HUES64 (cell line): ENCODE measurements around the gene MRPS10.
"Not testable (repeated sequence)": the region's sequence is repeated elsewhere in the genome, so short reads cannot be mapped to it uniquely, and the experiment has no call there.

Experiments
- H3K27ac ChIP-seq: 2 replicates; pipeline ENCODE4 v1.7.0; 2013; ENCODE audit warnings: low read depth, low read length, inconsistent platforms
- H3K27me3 ChIP-seq: 2 replicates; pipeline ENCODE4 v1.6.1; 2013; ENCODE audit warnings: mild to moderate bottlenecking, low read length; ENCODE audit not compliant: insufficient read depth
- H3K36me3 ChIP-seq: 2 replicates; pipeline ENCODE4 v1.6.1; 2013; ENCODE audit warnings: mild to moderate bottlenecking, low read length; ENCODE audit not compliant: insufficient read depth
- H3K4me1 ChIP-seq: 2 replicates; pipeline ENCODE4 v1.6.1; 2013; ENCODE audit warnings: mild to moderate bottlenecking, low read length, moderate library complexity; ENCODE audit not compliant: insufficient read depth
- H3K4me3 ChIP-seq: 2 replicates; pipeline ENCODE4 v1.5.1; 2013; ENCODE audit warnings: mild to moderate bottlenecking, low read length, moderate library complexity
- H3K9ac ChIP-seq: 2 replicates; pipeline ENCODE4 v1.6.1; 2013; ENCODE audit warnings: mild to moderate bottlenecking, low read depth, low read length
- H3K9me3 ChIP-seq: 2 replicates; pipeline ENCODE4 v1.6.1; 2013; ENCODE audit warnings: low read depth, low read length; ENCODE audit not compliant: insufficient read depth
- WGBS: fragments of 150-250, 120-280 bp; methylation state at CpG from one replicate; pipeline ENCODE4 v1.1.7; 2013; ENCODE audit warnings: missing lambda C conversion rate; 5-methylcytosine and 5-hydroxymethylcytosine counted together

The MRPS10 gene

DNA sequence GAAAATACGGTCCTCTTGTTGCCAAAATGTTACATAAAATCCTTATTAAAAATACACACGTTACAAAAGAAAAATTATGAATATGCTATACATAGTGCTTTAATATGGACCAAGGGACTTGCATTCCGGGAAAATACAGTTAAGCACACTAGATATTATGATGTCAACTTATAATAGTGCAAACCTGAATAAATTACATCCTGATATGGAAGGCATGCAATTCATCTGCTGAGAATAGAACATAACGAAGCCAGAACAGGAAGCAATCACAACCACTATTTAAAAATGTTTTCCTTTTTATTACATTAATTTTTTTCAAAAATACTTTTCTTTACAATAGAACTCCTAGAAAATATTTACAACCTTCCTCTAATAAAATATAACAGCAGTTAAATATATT lies 7.8 kb upstream of the MRPS10 start:
- Histone ChIP-seq H3K4me1 (peaks cover 12% of the 10 kb centered on the region; the same call in 1 of the 2 replicates), H3K9ac (no peak overlapping the region), H3K27me3 (no peaks in the 10 kb centered on the region), H3K9me3 (no peaks in the 10 kb centered on the region), H3K36me3 (peaks cover 23% of the 10 kb centered on the region), H3K27ac (no peak overlapping the region), H3K4me3 (no peak overlapping the region)
- 100% methylated on average over 2 of the region's 4 CpGs for WGBS

DNA sequence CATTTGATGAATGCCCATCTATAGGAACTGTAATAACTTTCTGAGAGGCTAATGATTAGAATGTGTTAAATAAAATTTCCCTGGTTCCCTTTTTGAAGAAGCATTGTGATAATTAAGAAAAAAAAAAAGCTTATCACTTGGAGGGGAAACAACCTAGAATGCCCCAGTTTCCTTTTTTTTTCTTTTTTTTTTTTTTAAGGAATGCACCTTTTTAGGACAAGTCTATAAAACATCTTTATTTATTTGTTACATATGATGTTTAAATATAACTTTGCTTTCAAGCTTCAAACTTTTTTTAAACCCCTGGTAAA lies 7.3 kb upstream of the MRPS10 start:
- Histone ChIP-seq H3K27ac (no peak overlapping the region), H3K4me1 (peaks cover 12% of the 10 kb centered on the region; the same call in 1 of the 2 replicates), H3K4me3 (no peak overlapping the region)

DNA sequence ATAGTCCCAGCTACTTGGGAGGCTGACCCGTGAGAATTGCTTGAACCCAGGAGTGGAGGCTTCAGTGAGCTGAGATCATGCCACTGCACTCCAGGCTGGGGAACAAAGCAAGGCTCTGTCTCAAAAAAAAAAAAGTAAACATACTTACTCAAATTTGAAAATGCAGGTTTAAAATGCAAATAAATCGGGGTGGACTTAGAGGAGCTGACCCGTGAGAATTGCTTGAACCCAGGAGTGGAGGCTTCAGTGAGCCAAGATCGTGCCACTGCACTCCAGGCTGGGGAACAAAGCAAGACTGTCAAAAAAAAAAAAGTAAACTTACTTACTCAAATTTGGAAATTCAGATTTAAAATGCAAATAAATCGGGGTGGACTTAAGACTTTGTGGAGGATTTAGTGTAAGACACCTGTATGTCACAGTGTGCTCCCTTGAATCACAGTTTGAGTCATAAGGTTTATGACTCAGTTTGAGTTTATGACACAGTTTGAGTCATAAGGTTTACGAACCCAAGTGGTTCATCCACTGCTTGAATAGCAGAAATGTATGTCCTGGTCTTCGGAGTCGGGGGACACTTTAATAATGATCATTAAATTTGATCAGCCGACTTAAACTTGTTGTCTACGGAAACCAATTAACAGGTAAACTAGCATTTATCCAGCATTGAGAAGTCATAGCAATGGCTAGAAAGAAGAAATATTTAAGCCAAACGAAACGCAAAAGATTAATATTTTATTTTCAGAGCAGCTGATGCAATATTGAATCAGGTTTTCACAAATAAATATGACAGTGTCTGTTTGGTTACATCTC lies 6.8 kb upstream of the MRPS10 start:
- no peak overlapping the region for H3K27ac ChIP-seq
- no peaks in the 10 kb centered on the region for H3K27me3 ChIP-seq
- peaks cover 23% of the 10 kb centered on the region for H3K36me3 ChIP-seq
- H3K4me1 ChIP-seq = peaks cover 12% of the 10 kb centered on the region; the same call in 1 of the 2 replicates
- no peak overlapping the region for H3K9ac ChIP-seq
- WGBS = 91% methylated on average over 12 of the region's 12 CpGs
- no peak overlapping the region for H3K4me3 ChIP-seq
- no peaks in the 10 kb centered on the region for H3K9me3 ChIP-seq

More for the DNA sequence above, 7.3 kb upstream of the MRPS10 start:
- Histone ChIP-seq H3K9ac (no peak overlapping the region), H3K36me3 (peaks cover 23% of the 10 kb centered on the region), H3K27me3 (no peaks in the 10 kb centered on the region), H3K9me3 (no peaks in the 10 kb centered on the region)

DNA sequence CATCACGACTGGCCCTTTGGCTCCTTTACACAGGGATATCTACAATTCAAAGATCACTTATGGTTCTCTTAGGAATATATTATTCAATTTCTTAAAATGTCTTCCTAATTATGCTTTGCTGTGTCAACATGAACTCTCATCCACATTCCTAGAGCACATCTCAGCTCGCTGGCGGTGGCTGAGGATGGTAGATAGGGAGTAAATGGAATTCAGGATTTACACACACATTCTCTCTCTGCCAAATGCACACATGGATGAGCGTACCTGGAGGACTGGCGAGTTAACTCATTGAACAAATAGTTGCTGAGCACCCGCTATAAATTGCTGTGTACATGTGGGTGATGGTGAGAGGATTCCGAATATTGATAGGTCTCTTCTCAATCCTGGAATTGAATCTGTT lies 4.8 kb upstream of the MRPS10 start:
- H3K9ac ChIP-seq = no peak overlapping the region
- H3K27ac ChIP-seq = no peak overlapping the region
- 93% methylated on average over 5 of the region's 7 CpGs for WGBS

DNA sequence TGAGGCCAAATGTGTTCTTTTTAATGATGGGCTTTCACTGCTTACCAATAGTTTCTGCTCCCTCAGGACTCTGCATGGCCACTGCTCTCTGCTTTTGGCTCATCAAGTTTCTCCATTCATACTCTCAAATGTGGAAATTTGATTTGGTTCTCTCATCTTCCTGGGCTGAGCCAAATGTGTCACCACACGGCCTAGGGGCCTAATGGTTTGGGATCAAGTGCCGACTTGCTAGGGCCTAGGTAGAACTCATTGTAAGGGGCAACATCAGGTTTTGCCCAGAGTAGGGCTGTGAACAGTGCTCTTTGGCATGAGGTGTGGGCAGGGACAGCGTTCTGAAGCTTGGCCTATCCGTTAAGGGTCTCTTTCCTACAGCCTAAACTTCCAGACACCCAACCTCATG lies 3.9 kb upstream of the MRPS10 start:
- H3K27ac ChIP-seq = no peak overlapping the region
- H3K36me3 ChIP-seq = no peaks in the 10 kb centered on the region
- H3K4me1 ChIP-seq = peaks cover 5% of the 10 kb centered on the region; the same call in 1 of the 2 replicates
- no peaks in the 10 kb centered on the region for H3K9me3 ChIP-seq
- no peak overlapping the region for H3K9ac ChIP-seq
- H3K27me3 ChIP-seq = no peaks in the 10 kb centered on the region
- no peak overlapping the region for H3K4me3 ChIP-seq
- WGBS = 96% methylated on average over 4 of the region's 4 CpGs

More for the DNA sequence above, 4.8 kb upstream of the MRPS10 start:
- H3K27me3 ChIP-seq = no peaks in the 10 kb centered on the region
- peaks cover 12% of the 10 kb centered on the region; the same call in 1 of the 2 replicates for H3K4me1 ChIP-seq
- no peak overlapping the region for H3K4me3 ChIP-seq
- H3K9me3 ChIP-seq = no peaks in the 10 kb centered on the region
- peaks cover 4% of the 10 kb centered on the region for H3K36me3 ChIP-seq

DNA sequence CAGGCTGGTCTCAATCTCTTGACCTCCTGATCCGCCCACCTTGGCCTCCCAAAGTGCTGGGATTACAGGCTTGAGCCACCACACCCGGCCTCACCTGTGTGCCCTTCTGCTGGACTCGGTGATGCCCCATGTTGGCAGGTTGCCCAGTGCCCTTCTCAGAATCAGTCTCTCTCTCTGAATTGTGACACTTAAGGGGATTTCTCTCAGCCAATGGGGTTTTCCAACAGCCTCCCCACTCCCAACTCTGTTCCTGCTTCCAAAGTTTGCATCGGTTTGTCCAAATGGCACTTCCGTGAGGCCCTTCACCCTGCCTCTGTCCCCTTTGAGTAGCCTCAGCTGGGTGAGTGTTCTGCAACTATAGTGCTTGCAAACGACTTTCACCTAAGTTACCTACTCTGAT lies 3.1 kb upstream of the MRPS10 start:
- WGBS = 88% methylated on average over 6 of the region's 6 CpGs
- H3K9me3 ChIP-seq = no peaks in the 10 kb centered on the region
- H3K27ac ChIP-seq = no peak overlapping the region
- H3K27me3 ChIP-seq = no peaks in the 10 kb centered on the region
- no peaks in the 10 kb centered on the region for H3K36me3 ChIP-seq
- H3K4me1 ChIP-seq = no peaks in the 10 kb centered on the region
- no peak overlapping the region for H3K4me3 ChIP-seq
- H3K9ac ChIP-seq = no peak overlapping the region

DNA sequence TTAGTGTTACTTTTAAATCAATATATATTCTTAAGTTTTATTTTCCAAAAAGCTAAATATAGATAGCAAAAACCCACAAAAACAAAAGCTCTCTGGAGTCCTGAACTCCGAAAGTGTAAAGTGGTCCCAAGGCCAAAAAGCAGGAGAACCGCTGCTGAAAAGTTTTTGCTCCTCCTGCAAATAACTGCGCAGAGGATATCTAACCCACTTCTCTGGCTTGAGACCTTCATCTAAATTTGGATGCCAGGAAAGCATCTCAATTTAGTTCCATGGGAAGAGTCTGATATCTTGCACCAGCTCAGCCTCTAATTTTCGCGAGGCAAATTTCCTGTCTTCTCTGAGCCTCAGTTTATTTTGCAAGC lies 523 bp downstream of the MRPS10 start:
- peak overlapping the region; percentile 69 for H3K27ac ChIP-seq
- peak overlapping the region; percentile 73 for H3K4me3 ChIP-seq
- peaks cover 4% of the 10 kb centered on the region; the same call in 1 of the 2 replicates for H3K4me1 ChIP-seq
- peak overlapping the region; percentile 85 for H3K9ac ChIP-seq
- no peaks in the 10 kb centered on the region for H3K27me3 ChIP-seq
- WGBS = 16% methylated on average over 5 of the region's 5 CpGs
- peaks cover 21% of the 10 kb centered on the region for H3K36me3 ChIP-seq
- H3K9me3 ChIP-seq = no peaks in the 10 kb centered on the region

DNA sequence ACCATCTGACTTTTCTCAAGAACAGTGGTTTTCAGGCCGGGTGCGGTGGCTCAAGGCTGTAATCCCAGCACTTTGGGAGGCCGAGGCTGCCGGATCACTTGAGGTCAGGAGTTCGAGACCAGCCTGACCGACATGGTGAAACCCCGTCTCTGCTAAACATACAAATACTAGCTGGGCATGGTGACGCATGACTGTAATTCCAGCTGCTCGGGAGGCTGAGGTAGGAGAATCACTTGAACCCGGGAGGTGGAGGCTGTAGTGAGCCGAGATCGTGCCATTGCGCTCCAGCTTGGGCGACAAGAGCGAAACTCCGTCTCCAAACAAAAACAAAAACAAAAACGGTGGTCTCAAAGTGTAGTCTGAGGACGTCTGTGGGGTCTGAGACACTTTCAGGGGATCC lies 1.2 kb downstream of the MRPS10 start:
- H3K27ac ChIP-seq, H3K9ac ChIP-seq, H3K27me3 ChIP-seq, H3K4me1 ChIP-seq, H3K9me3 ChIP-seq: not testable (repeated sequence)
- WGBS = 94% methylated on average over 18 of the region's 18 CpGs
- peak overlapping the region; percentile 73 for H3K4me3 ChIP-seq
- peaks cover 28% of the 10 kb centered on the region for H3K36me3 ChIP-seq

DNA sequence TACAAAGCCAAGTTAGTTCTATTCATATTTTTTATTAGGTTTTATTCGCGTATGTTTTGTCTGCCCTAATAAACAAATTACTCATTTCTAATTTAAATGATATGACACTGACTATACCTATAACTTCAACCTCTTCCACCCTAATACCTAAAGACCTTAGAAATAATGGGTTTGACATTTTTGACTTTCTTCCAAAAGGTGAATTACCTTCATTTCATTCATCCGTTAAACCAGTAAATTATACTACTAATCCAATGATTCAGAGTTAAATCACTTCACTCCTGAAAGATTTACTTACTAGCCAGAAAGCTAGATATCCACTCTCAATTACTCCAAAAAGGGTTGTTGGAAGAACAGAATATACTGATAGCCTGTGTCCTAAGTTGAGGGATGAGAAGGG lies 5.2 kb downstream of the MRPS10 start:
- 96% methylated on average over 1 of the region's 3 CpGs for WGBS
- Histone ChIP-seq H3K9ac (no peak overlapping the region), H3K27me3 (no peaks in the 10 kb centered on the region), H3K27ac (no peak overlapping the region), H3K9me3 (no peaks in the 10 kb centered on the region), H3K36me3 (peaks cover 63% of the 10 kb centered on the region), H3K4me1 (peaks cover 4% of the 10 kb centered on the region; the same call in 1 of the 2 replicates), H3K4me3 (no peak overlapping the region)

DNA sequence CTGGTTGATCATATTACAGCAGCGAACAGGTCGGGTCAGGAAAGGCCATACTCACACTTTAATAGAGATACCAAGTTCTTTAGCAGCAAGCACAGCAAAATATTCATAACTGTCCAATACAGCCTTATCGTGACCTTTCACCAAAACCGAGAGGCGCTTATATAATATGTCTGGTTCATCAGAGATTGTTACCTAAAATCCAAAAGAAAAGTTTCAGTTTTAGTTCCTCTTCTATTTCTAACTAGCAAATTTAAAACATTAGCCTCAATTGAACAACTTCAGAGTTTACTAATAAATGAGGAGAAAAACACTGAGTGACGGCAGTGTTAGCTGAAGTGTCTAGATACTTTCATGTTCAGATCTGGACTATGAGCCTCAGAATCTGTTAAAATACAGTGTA lies 5.9 kb downstream of the MRPS10 start:
- WGBS = over 99% methylated on average over 6 of the region's 6 CpGs
- H3K27ac ChIP-seq = no peak overlapping the region

DNA sequence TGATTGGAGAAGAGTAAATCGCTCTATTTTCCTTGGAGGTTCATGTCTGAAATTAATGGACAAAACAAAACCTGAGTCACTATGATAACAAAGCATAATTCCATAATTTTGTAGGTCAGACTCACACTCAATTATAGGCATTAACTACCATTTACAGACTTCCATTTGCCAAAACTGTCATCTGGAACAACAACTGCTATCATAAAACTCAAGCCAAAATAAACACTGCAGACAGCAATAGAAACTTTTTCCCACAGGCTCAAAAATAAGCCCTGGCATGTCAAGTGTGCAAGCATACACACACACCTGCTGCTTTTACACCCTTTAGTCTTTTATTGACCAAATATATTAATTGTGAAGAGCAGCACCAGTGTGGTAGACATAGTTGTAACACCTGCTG lies 7.1 kb downstream of the MRPS10 start:
- no CpG with 5 or more reads among the region's 1 CpG for WGBS
- peaks cover 4% of the 10 kb centered on the region; the same call in 1 of the 2 replicates for H3K4me1 ChIP-seq
- H3K36me3 ChIP-seq = peaks cover 71% of the 10 kb centered on the region

More for the DNA sequence above, 5.9 kb downstream of the MRPS10 start:
- Histone ChIP-seq H3K36me3 (peaks cover 64% of the 10 kb centered on the region), H3K4me3 (no peak overlapping the region), H3K9ac (no peak overlapping the region), H3K27me3 (no peaks in the 10 kb centered on the region), H3K4me1 (peaks cover 4% of the 10 kb centered on the region; the same call in 1 of the 2 replicates), H3K9me3 (no peaks in the 10 kb centered on the region)

DNA sequence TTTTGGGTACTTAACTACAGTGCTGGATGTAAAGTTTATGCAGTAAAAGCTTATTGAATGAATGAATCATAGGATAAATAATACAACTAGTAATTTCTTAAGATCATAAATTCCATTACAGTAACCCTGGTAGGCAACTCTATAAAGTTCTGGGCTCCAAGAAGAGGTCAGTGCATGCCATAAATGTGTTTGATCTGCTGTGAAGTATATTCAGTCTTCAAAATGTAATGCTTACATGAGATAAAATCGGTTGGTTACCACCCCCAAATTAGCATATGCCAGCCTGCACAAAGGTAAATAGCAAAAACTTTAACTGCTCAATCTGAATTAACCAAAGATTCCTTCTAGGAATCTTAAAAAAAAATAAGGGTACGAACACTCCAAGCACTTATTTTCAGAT lies 10.1 kb downstream of the MRPS10 start:
- WGBS = 82% methylated on average over 2 of the region's 2 CpGs
- H3K9ac ChIP-seq, H3K4me1 ChIP-seq, H3K9me3 ChIP-seq, H3K27me3 ChIP-seq, H3K27ac ChIP-seq, H3K4me3 ChIP-seq: not testable (repeated sequence)
- peaks cover 62% of the 10 kb centered on the region for H3K36me3 ChIP-seq

More for the DNA sequence above, 7.1 kb downstream of the MRPS10 start:
- Histone ChIP-seq H3K9ac (no peak overlapping the region), H3K27me3 (no peaks in the 10 kb centered on the region), H3K4me3 (no peak overlapping the region), H3K27ac (no peak overlapping the region), H3K9me3 (no peaks in the 10 kb centered on the region)
